ENCODE measurements around the gene RBBP5.
"Not testable (repeated sequence)": the region's sequence is repeated elsewhere in the genome, so short reads cannot be mapped to it uniquely, and the experiment has no call there.

RBBP5 gene

GRCh38 chr1:205121660-205122488 is at the start of gene RBBP5:
Gene RBBP5 (minus strand): TSS chr1:205121978. CDS start chr1:205121873, 105 bp downstream.
- DNase-seq, result peak; percentile 96

- DNase-seq, result no peak
These were observed 49.6 kb upstream of the RBBP5 start for GRCh38 chr1:205171369-205171768.

- no peak for DNase-seq
These were observed 48.9 kb upstream of the RBBP5 start for GRCh38 chr1:205170532-205171269.

GRCh38 chr1:205169248-205169647 is 47.5 kb upstream of the RBBP5 start:
- DNase-seq, result no peak

- no peak for DNase-seq
These were observed 46.5 kb upstream of the RBBP5 start for GRCh38 chr1:205168291-205168690.

GRCh38 chr1:205162301-205162700 is 40.5 kb upstream of the RBBP5 start:
- no peak for DNase-seq

- no peak for DNase-seq
These were observed 39.3 kb upstream of the RBBP5 start for GRCh38 chr1:205161076-205161475.

- DNase-seq, result no peak
These were observed 36.4 kb upstream of the RBBP5 start for GRCh38 chr1:205158048-205158616.

GRCh38 chr1:205155665-205156377 is 34.0 kb upstream of the RBBP5 start:
- not testable (repeated sequence) for DNase-seq

GRCh38 chr1:205152505-205152904 is 30.7 kb upstream of the RBBP5 start:
- DNase-seq, result no peak

GRCh38 chr1:205150651-205151428 is 29.1 kb upstream of the RBBP5 start:
- DNase-seq, result no peak

- no peak for DNase-seq
These were observed 25.5 kb upstream of the RBBP5 start for GRCh38 chr1:205147191-205147835.

GRCh38 chr1:205144751-205145150 is 23.0 kb upstream of the RBBP5 start:
- DNase-seq, result no peak

- no peak for DNase-seq
These were observed 22.4 kb upstream of the RBBP5 start for GRCh38 chr1:205144046-205144720.

GRCh38 chr1:205142102-205142469 is 20.3 kb upstream of the RBBP5 start:
- no peak for DNase-seq

GRCh38 chr1:205141236-205142101 is 19.7 kb upstream of the RBBP5 start:
- peak; percentile 83 for DNase-seq

GRCh38 chr1:205140113-205140512 is 18.3 kb upstream of the RBBP5 start:
- no peak for DNase-seq

- DNase-seq, result no peak
These were observed 16.1 kb upstream of the RBBP5 start for GRCh38 chr1:205137901-205138300.

GRCh38 chr1:205133287-205133686 is 11.5 kb upstream of the RBBP5 start:
- DNase-seq, result no peak

GRCh38 chr1:205129447-205130029 is 7.8 kb upstream of the RBBP5 start:
- no peak for DNase-seq
